Activated CD8-positive, alpha-beta memory T cell treated with anti-CD3 and anti-CD28 coated beads, Interleukin-2, amount 50 U/mL, for 1 hour (primary cell): ENCODE data around the gene MED13L.
"Not testable (repeated sequence)": the region's sequence is repeated elsewhere in the genome, so short reads cannot be mapped to it uniquely, and the experiment has no call there.

Experiments
- DNase-seq: peaks from one replicate; pipeline ENCODE4 v3.0.0-alpha.2; 2020; ENCODE audit errors: extremely low read depth

The MED13L gene

GRCh38 chr12:116153113-116153512 is 124.4 kb downstream of the MED13L start:
- no peak for DNase-seq

- DNase-seq = no peak
These were observed 125.2 kb downstream of the MED13L start for GRCh38 chr12:116152268-116152667.

- no peak for DNase-seq
These were observed 127.0 kb downstream of the MED13L start for GRCh38 chr12:116150452-116150851.

GRCh38 chr12:116150001-116150400 is 127.5 kb downstream of the MED13L start:
- no peak for DNase-seq

GRCh38 chr12:116148844-116149243 is 128.6 kb downstream of the MED13L start:
- DNase-seq = no peak

- DNase-seq = no peak
These were observed 131.1 kb downstream of the MED13L start for GRCh38 chr12:116146386-116146785.

- no peak for DNase-seq
These were observed 132.0 kb downstream of the MED13L start for GRCh38 chr12:116145451-116145850.

GRCh38 chr12:116144384-116144783 is 133.1 kb downstream of the MED13L start:
- DNase-seq = no peak

GRCh38 chr12:116143909-116144308 is 133.6 kb downstream of the MED13L start:
- DNase-seq = no peak

GRCh38 chr12:116142936-116143898 is 134.3 kb downstream of the MED13L start:
- no peak for DNase-seq

GRCh38 chr12:116141833-116142162 is 135.7 kb downstream of the MED13L start:
- no peak for DNase-seq

GRCh38 chr12:116141110-116141832 is 136.2 kb downstream of the MED13L start:
- no peak for DNase-seq

- DNase-seq = no peak
These were observed 137.0 kb downstream of the MED13L start for GRCh38 chr12:116140529-116140928.

GRCh38 chr12:116138781-116139180 is 138.7 kb downstream of the MED13L start:
- no peak for DNase-seq

GRCh38 chr12:116138364-116138763 is 139.1 kb downstream of the MED13L start:
- no peak for DNase-seq

- DNase-seq = no peak
These were observed 140.2 kb downstream of the MED13L start for GRCh38 chr12:116137318-116137717.

GRCh38 chr12:116136340-116136739 is 141.2 kb downstream of the MED13L start:
- no peak for DNase-seq

GRCh38 chr12:116135209-116135930 is 142.1 kb downstream of the MED13L start:
- no peak for DNase-seq

GRCh38 chr12:116133636-116134214 is 143.8 kb downstream of the MED13L start:
- no peak for DNase-seq

GRCh38 chr12:116133149-116133548 is 144.3 kb downstream of the MED13L start:
- no peak for DNase-seq

- not testable (repeated sequence) for DNase-seq
These were observed 145.5 kb downstream of the MED13L start for GRCh38 chr12:116131987-116132386.

GRCh38 chr12:116131176-116131575 is 146.3 kb downstream of the MED13L start:
- DNase-seq = no peak
